ENCODE results near the gene STK35.

DNA sequence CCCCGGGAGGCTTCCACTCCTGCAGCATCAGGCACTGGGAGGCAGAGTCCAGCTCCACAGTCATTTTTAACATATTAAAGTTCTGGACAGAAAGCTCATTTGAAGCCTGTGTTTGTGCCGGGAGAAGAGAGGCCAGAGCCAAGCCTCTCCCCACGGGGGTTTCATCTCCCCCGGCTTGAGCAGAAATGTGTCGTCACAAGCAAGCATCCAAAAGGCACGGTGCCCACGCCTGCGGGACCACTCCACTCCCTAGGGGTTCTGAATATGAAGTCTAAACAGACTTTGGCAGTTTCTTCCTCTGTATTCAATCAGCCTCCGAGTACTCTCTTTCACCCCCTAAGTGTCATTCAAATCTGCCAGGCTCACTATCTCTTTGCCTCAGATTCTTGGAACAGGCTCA is 75.3 kb downstream of the STK35 start:
- TF ChIP-seq POLR2A (IDR thresholded peaks at IDR 0.05; ENCODE audit: low read length) (no peak), GATA1 (IDR thresholded peaks at IDR 0.05; ENCODE audit: low read depth, low read length) (no peak)

Measured in erythroblast (primary cell).